Aorta (tissue), 5 donors: ENCODE measurements around the gene GRK7. TPM values are rescaled to one million over a fixed set of nuclear protein-coding genes. Genes with fewer than 3 reads are reported as not detected.

Experiments
- ATAC-seq: fragments of 200-7000 bp; cut with Tn5 transposase; one replicate; pipeline ENCODE4 v1.9.1; 2022; ENCODE audit warnings: moderate library complexity; ENCODE audit not compliant: low FRiP score
- DNase-seq, 2 donors: peaks; one replicate each; pipeline ENCODE4 v3.0.0-alpha.2; 2020
- H3K27ac ChIP-seq, 2 donors: one replicate each; pipeline ENCODE4 v1.5.1; 2013; ENCODE audit warnings: low read length in 2 of 2, mild to moderate bottlenecking in 2 of 2, moderate library complexity in 2 of 2, control low read depth in 1 of 2, inconsistent platforms in 1 of 2, low read depth in 1 of 2
- H3K27me3 ChIP-seq, 2 donors: one replicate each; pipeline ENCODE4 v1.6.1; 2013; ENCODE audit warnings: control low read depth in 1 of 2, low read length in 1 of 2, mild to moderate bottlenecking in 1 of 2, moderate library complexity in 1 of 2; ENCODE audit not compliant: insufficient read depth in 2 of 2, control insufficient read depth in 1 of 2
- H3K36me3 ChIP-seq, 2 donors: one replicate each; pipeline ENCODE4 v1.6.1; 2013; ENCODE audit warnings: control low read depth in 1 of 2, low read length in 1 of 2, mild to moderate bottlenecking in 1 of 2; ENCODE audit not compliant: insufficient read depth in 2 of 2, control insufficient read depth in 1 of 2
- H3K4me1 ChIP-seq, 2 donors: one replicate each; pipeline ENCODE4 v1.6.1; 2013; ENCODE audit warnings: low read length in 2 of 2, control low read depth in 1 of 2, mild to moderate bottlenecking in 1 of 2, moderate library complexity in 1 of 2; ENCODE audit not compliant: insufficient read depth in 2 of 2, control insufficient read depth in 1 of 2
- H3K4me3 ChIP-seq, 2 donors: one replicate each; pipeline ENCODE4 v1.5.1; 2013; ENCODE audit warnings: low read length in 2 of 2, control low read depth in 1 of 2, mild to moderate bottlenecking in 1 of 2
- H3K9me3 ChIP-seq: one replicate; pipeline ENCODE4 v1.6.1; 2013; ENCODE audit warnings: mild to moderate bottlenecking, low read length; ENCODE audit not compliant: control insufficient read depth
- WGBS, 2 donors: extraction: QIAGEN DNeasy Blood & Tissue Kit; methylation state at CpG; one replicate each; pipeline ENCODE4 v1.1.7; 2013; 5-methylcytosine and 5-hydroxymethylcytosine counted together
- intact Hi-C, 2 donors: fragments of 100-400 bp; cut with DNase I; formaldehyde crosslinking; loops; one replicate each; pipeline versions ENCODE4 v1.14.2 to v1.15.0; 2022
- long read RNA-seq, 2 donors: library from polyadenylated mRNA; unstranded; transcript quantifications; one replicate each; pipeline ENCODE4 v2.0.0, GENCODE V29; 2020 to 2021
- polyA plus RNA-seq, 2 donors: library from polyadenylated mRNA; stranded (reverse); fragments of 200-250 nt; gene quantifications; one replicate each; pipeline ENCODE4 v1.2.3, GENCODE V29; 2013
- total RNA-seq, 2 donors: library from RNA; stranded (reverse); fragmentation: NEBNext Ultra II Directional; extraction: Animal tissue kit (Norgen Biotek cat#: 25700); gene quantifications; one replicate each; pipeline ENCODE4 v1.2.1, GENCODE V29; 2021
- donor health status: healthy with polysubstance abuse.
- donor health status: Bipolar disorder and iron deficiency.
- donor health status: DM: no; HTN: no; CAD: no.
- donor health status: DM: no; HTN: no; CAD: no.
- donor health status: DM: yes; HTN: yes; CAD: no.

The GRK7 gene, protein sequence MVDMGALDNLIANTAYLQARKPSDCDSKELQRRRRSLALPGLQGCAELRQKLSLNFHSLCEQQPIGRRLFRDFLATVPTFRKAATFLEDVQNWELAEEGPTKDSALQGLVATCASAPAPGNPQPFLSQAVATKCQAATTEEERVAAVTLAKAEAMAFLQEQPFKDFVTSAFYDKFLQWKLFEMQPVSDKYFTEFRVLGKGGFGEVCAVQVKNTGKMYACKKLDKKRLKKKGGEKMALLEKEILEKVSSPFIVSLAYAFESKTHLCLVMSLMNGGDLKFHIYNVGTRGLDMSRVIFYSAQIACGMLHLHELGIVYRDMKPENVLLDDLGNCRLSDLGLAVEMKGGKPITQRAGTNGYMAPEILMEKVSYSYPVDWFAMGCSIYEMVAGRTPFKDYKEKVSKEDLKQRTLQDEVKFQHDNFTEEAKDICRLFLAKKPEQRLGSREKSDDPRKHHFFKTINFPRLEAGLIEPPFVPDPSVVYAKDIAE (N-terminal part only)
- total RNA-seq, result under 1 TPM in 1 of 2 donors, not detected in 1; 0.23 TPM
- not detected for polyA plus RNA-seq
- long read RNA-seq, donor 1, result 0 reads
- long read RNA-seq, donor 2, partial matches to known transcripts, result 0 of 1 reads
- long read RNA-seq, donor 2, other reads (novel, unspliced or antisense), result 1 of 1 reads

DNA sequence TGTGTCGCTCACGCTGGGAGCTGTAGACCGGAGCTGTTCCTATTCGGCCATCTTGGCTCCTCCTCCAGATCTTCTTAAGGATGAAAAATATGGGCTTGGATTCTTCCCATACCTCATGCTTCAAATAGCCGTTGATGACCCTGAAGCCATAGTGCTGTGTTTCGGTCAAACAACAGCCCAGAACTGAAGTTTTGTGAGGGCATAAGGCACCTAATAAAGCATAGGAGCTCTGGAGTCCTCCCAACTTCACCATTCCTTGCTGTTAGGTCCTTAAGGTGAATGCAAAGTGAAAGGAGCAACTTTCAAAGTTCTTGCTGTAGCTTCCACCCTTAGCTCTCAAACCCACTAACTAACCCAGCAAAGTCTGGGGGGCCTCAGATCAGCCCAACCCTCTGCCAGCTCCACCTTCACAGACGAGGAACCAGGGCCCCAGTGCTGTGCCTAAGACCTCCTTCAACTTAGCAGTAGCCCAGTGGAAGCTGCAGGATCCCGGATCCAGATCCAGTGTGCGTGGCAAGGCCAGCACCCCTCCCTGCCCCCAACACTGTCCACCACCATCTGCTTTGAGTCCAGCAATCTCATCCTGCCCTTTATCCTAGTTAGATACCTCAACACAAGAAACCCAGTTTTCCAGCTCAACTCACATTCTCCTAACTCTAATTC, at the start of gene GRK7:
Gene GRK7, plus strand, starts transcription at position 321 of the 663 bp plus-strand sequence. CDS start 14,877 bp downstream, outside the sequence.
- intact Hi-C loops, result no loop called here
- WGBS, 2 donors, result 92 to 93% methylated on average over 9 of the region's 9 CpGs

DNA sequence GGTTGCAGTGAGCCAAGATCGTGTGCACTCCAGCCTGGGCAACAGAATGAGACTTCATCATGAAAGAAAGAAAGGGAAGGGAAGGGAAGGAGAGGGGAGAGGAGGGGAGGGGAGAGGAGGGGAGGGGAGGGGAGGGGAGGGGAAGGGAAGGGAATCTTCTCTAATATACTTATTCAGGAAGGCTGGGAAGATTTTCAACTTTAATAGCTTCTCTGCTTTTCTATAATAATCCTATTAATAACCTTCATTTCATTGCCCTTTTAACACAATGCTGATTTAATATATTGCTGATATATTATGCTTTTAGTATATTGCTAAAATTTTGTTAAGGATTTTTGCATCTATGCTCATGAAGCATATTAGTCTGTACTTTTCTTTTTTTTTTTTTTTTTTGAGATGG, 48.5 kb upstream of the GRK7 start:
- DNase-seq, result no peak
- WGBS, 2 donors, result 92 to 100% methylated on average over 1 of the region's 1 CpG
- H3K4me3 ChIP-seq, result no peak overlapping the region
- H3K9me3 ChIP-seq, result no peaks in the 10 kb centered on the region
- no peaks in the 10 kb centered on the region for H3K27me3 ChIP-seq
- H3K36me3 ChIP-seq, result no peaks in the 10 kb centered on the region
- intact Hi-C loops, result loop anchor here in 1 of 2 donors (5.0 kb wide), 1 partner anchor 472 kb away; no protein-coding TSS in a partner anchor
- no peak for ATAC-seq
- H3K27ac ChIP-seq, result no peak overlapping the region
- no peaks in the 10 kb centered on the region for H3K4me1 ChIP-seq

More for the DNA sequence above, at the start of gene GRK7:
- H3K4me3 ChIP-seq, result no peak within 1 kb of the TSS
- no peaks in the 10 kb centered on the region for H3K4me1 ChIP-seq
- no peaks in the 10 kb centered on the region for H3K9me3 ChIP-seq
- no peak within 1 kb of the TSS for H3K27ac ChIP-seq
- no peak for DNase-seq
- no peaks in the 10 kb centered on the region for H3K27me3 ChIP-seq
- ATAC-seq, result no peak
- no peaks in the 10 kb centered on the region for H3K36me3 ChIP-seq

DNA sequence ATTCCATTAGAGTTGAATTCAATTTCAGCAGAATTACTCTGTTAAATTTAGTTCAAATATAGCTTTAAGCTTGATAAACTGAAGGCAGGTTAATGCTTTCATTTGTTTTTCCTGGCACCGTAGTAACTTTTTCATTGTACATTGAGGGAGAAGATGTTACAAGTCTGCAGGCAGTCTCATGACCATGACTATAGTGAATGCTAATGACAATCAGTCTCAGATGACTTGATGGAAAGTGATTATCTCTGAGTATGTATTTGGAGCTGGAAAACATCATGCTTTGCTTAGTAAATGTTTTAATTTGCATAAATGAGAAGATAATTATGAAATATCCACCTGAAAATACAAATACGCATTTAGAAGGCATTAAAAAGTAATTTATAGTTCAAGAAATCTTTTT, 41.1 kb upstream of the GRK7 start:
- 86 to 89% methylated on average over 2 of the region's 2 CpGs for WGBS, 2 donors
- H3K27ac ChIP-seq, result no peak overlapping the region
- peaks cover 0 to 2% of the 10 kb centered on the region in 2 donors for H3K4me1 ChIP-seq
- ATAC-seq (no peak), DNase-seq (no peak)
- no peaks in the 10 kb centered on the region for H3K36me3 ChIP-seq
- intact Hi-C loops, result no loop called here
- H3K27me3 ChIP-seq, result no peaks in the 10 kb centered on the region
- H3K9me3 ChIP-seq, result no peaks in the 10 kb centered on the region
- H3K4me3 ChIP-seq, result no peak overlapping the region

DNA sequence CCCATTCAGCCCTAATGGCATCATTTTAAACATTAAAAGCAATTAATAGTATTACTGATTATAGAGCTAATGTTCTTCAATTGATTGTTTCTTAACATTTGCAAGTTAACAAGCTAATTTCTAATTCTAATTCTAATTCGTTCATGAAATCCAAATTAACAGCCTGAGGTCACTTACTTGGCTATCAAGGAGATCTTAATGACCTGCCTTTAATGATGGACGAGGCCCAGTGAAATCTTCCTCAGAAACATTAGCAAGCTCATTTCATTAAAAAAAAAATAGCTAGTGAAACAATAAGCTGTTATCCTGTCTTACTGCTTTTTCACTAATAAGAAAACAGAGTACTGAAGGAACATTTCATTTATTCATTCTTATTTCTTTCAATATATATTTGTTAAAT, 40.6 kb upstream of the GRK7 start:
- Histone ChIP-seq H3K36me3 (no peaks in the 10 kb centered on the region), H3K4me1 (peaks cover 0 to 2% of the 10 kb centered on the region in 2 donors), H3K9me3 (no peaks in the 10 kb centered on the region), H3K4me3 (no peak overlapping the region), H3K27ac (no peak overlapping the region), H3K27me3 (no peaks in the 10 kb centered on the region)
- intact Hi-C loops, result no loop called here
- DNase-seq (no peak), ATAC-seq (no peak)
- WGBS, 2 donors, result 87 to 91% methylated on average over 2 of the region's 2 CpGs

DNA sequence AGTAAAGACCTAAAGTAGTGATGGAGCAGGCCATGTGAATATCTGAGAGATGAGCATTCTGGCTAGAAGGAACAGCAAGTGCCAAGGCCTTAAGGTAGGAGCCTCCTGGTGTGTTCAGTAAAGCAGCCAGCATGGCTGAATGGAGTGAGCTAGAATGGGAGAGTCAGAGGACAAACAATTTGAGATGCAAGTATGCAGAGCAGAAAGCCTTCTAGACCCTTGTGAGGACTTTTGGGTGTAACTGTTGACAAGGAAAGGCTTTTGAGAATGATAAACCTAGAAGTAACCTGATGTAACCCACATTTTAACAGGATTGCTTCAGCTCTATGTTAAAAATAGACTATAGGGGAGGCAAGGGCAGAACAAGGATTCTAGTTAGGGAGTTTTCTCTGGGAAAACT, 40.0 kb upstream of the GRK7 start:
- no peak overlapping the region for H3K4me3 ChIP-seq
- H3K36me3 ChIP-seq, result no peaks in the 10 kb centered on the region
- H3K27ac ChIP-seq, result no peak overlapping the region
- no peaks in the 10 kb centered on the region for H3K27me3 ChIP-seq
- intact Hi-C loops, result no loop called here
- no peak for DNase-seq
- H3K4me1 ChIP-seq, result peaks cover 0 to 2% of the 10 kb centered on the region in 2 donors
- H3K9me3 ChIP-seq, result no peaks in the 10 kb centered on the region
- ATAC-seq, result no peak

DNA sequence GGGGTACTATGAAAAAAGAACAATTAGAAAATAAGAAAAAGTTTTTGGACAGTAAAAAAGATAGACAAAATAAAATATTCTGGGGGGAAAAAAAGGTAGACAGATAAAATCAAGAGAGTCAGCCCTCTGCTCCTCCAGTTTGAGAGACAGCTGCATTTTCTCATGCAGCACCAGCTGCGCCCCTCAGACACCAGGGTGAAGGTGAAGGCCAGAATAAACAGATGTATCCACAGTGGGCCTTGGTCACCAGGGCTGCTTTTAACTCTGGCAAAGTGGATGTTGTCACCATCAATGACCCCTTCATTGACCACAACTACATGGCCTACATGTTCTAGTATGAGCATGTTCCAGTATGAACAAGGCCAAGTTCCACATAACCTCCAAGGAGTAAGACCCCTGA, 39.0 kb upstream of the GRK7 start:
- 95 to 100% methylated on average over 1 of the region's 1 CpG for WGBS, 2 donors
- DNase-seq (no peak), ATAC-seq (no peak)
- H3K9me3 ChIP-seq, result no peaks in the 10 kb centered on the region
- intact Hi-C loops, result no loop called here
- H3K4me3 ChIP-seq, result no peak overlapping the region
- H3K27ac ChIP-seq, result no peak overlapping the region
- no peaks in the 10 kb centered on the region for H3K36me3 ChIP-seq
- no peaks in the 10 kb centered on the region for H3K27me3 ChIP-seq
- peaks cover 0 to 2% of the 10 kb centered on the region in 2 donors for H3K4me1 ChIP-seq

DNA sequence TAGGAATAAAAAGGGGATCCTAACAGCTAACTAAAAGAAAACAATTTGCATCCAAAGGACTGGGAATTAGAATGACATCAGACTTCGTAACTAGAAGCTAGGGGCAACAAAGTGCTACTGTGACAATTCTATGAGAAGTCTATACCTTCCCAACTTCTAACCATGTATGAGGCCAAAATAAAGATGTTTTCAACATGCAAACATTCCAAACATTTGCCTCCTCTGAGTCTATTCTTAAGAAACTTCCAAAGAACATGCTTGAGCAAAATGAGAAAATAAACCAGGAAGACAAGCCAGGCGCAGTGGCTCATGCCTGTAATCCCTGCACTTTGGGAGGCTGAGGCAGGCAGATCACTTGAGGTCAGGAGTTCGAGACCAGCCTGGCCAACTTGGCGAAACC, 38.2 kb upstream of the GRK7 start:
- H3K4me1 ChIP-seq, result peaks cover 0 to 2% of the 10 kb centered on the region in 2 donors
- ATAC-seq (no peak), DNase-seq (no peak)
- no peak overlapping the region for H3K27ac ChIP-seq
- no peaks in the 10 kb centered on the region for H3K27me3 ChIP-seq
- H3K4me3 ChIP-seq, result no peak overlapping the region
- H3K36me3 ChIP-seq, result no peaks in the 10 kb centered on the region
- WGBS, 2 donors, result 78 to 84% methylated on average over 4 of the region's 4 CpGs
- H3K9me3 ChIP-seq, result no peaks in the 10 kb centered on the region
- intact Hi-C loops, result no loop called here

DNA sequence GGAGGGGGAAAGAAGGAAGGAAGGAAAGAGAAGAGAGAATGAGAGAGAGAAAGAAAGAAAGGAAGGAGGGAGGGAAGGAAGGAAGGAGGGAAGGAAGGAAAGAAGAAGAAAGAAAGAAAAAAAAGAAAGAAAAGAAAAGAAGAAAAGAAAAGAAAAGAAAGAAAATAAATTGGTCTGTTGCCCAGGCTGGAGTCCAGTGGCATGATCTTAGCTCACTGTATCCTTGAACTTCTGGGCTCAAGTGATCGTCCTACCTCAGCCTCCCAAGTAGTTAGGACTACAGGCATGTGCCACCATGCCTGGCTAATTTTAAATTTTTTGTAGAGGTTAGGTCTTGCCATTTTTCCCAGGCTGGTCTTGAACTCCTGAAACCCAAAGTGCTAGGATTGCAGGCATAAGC, 36.7 kb upstream of the GRK7 start:
- WGBS, 2 donors, result 67 to 77% methylated on average over 1 of the region's 1 CpG
- intact Hi-C loops, result no loop called here
- DNase-seq (no peak), ATAC-seq (no peak)
- Histone ChIP-seq H3K27me3 (no peaks in the 10 kb centered on the region), H3K27ac (no peak overlapping the region), H3K9me3 (no peaks in the 10 kb centered on the region), H3K4me1 (peaks cover 0 to 2% of the 10 kb centered on the region in 2 donors), H3K4me3 (no peak overlapping the region), H3K36me3 (no peaks in the 10 kb centered on the region)
